EL (cell line): ENCODE data around the gene CARM1.
A peak's percentile ranks its signal among the peaks of the same experiment; 100 is the strongest.

Experiments used
- DNase-seq: peaks from one replicate; pipeline ENCODE4 v3.0.0-alpha.2; 2016

Gene CARM1

DNA sequence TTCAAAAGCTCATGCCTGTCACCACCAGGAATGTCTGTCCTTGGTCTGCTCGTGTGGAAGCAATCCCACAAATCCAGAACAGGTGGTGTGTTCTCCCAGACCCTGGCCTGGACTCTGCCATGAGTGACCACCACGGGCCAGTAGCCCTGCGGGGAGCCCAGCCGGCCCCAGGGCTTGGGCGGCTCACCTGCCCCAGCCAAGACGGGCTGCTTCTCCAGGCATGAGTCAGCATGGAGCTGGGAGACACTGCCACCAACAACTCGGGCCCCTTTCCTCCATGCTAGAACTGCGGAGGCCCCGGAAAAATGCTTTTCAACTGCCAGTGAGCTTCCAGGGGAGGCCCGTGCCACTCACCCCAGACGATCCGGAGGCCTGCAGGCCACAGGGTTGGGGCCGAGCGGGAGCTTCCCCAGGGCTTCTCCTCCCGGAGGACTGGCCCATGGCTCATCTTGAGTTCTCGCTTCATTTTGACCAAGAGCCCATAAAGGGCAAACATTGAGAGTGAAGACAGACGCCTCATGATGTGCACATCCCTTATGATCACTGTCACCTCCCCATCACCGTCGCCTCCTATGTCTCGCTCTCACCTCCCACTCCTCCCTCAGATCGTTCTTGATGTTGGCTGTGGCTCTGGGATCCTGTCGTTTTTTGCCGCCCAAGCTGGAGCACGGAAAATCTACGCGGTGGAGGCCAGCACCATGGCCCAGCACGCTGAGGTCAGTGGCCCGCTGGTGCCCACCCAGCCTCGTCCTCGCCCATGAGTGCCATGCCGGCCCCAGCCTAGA, 40.4 kb downstream of the CARM1 start:
- DNase-seq: no peak

DNA sequence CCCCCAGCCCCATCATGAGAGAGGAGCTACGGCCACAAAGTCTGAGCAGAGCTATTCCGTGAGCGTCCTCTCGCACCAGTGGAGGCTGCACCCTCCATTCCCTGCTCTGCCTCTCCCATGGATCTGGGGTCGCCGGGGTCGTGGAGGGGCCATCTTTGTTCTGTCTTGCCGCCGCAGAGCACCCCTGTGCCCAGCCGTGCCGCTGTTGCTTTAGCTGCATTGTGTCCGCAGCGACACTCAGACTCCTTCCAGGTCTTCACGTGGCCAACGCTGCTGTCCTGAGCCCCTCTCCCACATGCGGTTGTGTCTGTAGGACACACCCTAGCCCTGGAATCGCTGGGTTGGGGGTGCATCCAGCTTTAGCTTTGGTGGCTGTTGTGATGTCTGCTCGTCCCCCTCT, 41.3 kb downstream of the CARM1 start:
- DNase-seq: no peak

DNA sequence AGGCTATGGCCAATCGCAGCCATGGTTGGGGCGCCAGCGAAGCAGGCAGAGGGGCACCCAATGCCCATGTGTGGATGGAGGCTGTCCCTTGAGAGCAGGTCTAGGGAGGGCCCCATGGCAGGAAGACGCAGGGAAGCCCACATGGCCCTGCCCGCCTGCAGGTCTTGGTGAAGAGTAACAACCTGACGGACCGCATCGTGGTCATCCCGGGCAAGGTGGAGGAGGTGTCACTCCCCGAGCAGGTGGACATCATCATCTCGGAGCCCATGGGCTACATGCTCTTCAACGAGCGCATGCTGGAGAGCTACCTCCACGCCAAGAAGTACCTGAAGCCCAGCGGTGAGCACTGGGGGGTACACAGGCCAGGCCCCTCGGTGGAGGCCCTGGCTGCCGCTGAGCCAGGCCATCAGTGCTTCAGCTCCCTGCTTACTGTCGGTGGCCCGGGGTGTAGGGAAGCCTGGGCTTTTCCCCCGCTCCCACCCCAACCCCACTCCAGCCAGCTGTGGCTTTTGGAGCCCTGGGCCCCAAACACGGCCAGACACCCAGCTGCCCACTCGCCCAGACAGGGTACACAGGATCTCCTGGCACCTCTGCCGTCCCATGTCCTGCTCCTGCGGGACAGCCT, 42.5 kb downstream of the CARM1 start:
- no peak for DNase-seq

DNA sequence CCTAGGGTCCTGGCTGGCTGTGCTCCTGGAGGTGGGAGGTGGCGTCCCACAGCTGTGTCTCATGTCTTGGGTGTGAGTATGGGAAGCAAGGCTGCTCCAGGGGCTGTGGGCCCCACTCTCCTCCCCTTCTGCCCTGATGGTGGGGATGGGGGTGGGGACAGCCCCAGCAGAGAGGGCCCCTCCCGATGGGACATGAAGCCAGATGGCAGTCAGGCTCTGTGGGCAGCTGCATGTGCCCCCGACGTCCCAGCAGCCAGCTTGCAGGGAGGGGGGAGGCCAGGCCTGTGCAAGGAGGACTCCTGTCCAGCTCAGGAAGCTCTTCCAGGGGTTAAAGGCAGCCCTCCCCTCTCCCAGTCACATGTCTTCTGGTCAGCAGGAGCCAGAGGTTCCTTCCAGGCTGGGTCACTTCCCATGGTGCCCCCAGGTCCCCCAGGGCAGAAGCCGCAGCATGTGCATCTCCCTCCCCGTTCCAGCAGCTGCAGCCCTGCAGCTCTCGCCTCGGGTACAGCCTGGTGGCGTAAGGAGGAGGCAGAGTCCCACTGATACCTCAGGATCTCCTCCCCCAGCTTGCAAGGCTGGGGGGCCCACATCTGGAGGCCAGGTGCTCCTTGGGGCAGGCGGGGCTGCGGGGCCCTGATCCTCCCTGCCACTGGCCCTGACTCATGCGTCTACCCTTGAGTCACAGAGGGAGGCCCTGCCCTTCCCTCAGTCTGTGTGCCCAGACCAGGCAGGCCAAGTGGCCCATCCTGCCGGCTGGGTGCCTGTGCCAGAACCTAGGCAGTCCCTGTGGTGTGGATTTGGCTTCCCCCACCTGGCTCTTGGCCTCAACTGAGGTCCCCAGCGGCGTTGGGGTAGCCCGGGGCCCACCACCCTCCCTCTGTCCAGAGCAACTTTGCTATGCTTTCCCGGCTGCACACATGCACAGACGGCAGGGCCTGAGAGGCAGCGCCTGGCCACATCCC, 44.1 kb downstream of the CARM1 start:
- peak; percentile 95 for DNase-seq

DNA sequence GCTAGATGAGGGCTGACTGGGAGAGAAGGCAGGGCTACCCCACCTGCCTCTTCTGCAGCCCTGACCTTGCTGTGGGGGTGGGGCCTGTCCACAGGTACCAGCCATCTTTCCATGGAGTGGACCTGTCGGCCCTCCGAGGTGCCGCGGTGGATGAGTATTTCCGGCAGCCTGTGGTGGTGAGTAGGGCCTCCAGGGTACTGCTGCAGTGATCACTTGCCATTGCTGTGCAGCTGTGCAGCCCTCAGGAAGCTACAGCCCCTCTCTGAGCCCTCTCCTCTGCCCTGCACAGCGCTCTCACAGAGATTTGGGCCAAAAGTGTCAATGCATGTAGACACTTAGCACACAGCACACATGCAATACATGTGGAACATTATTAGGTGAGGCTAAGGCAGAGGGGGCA, 45.2 kb downstream of the CARM1 start:
- no peak for DNase-seq

DNA sequence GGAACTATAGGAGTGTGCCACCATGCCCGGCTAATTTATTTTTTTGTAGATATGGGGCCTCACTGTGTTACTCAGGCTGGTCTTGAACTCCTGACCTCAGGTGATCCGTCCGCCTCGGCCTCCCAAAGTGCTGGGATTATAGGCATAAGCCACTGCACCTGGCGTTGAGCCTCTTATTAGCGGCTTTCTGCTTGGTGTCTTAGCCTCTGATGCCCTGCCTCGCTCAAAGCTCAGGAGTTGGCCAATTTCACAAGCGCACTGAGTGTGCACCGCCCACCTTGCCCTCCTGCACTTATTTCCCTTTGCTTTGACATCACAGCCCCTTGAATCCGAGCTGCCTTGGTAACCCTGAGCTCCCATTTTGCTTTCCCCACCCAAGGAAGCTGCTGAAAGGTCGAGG, 47.0 kb downstream of the CARM1 start:
- DNase-seq: no peak

DNA sequence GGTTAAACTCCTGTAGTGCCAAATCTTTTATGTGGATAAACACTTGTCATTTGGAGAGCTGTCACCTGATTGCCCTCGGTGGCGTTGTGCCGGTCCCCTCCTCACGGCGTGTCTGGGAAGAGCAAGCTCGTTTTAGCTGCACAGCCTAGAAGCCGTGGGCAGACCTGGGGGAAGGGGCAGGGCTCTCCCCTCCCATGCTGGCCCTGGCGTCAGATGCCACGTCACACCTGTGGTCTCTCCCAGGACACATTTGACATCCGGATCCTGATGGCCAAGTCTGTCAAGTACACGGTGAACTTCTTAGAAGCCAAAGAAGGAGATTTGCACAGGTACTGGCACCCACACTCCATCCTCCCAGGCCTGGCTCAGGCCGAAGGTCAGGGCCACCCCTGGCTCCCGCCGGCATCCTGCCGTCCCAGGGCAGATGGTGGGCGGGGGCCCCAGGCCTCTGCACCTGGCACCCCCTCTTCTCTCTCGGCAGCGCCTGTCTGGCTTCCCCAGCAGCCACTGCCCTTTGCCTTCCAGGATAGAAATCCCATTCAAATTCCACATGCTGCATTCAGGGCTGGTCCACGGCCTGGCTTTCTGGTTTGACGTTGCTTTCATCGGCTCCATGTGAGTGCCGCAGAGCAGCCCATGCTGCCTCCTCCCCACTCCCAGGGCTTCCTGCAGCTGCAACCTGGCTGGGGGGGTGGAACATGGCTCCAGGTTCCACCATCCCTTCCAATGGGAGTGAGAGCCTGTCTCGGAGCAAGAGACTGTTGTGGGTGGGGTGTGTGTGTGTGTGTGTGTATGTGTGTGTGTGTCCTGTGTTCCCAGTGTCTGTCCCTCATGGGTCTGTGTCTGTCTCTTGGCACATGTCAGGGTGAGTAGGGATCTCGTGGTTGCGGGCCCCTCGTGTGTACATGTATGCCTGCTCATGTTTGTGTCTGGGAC, 48.3 kb downstream of the CARM1 start:
- no peak for DNase-seq

DNA sequence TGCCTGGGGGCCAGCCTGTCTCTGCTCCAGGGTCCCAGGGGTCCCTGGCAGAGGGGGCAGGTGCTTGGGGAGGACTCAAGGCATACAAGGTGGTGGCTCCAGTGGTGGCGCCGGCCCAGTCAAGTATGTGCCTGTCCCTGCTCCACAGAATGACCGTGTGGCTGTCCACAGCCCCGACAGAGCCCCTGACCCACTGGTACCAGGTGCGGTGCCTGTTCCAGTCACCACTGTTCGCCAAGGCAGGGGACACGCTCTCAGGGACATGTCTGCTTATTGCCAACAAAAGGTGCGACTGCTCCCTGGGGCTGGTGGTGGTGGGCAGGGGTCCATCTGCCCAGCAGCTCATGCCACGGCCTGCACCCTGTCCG, 48.9 kb downstream of the CARM1 start:
- no peak for DNase-seq

DNA sequence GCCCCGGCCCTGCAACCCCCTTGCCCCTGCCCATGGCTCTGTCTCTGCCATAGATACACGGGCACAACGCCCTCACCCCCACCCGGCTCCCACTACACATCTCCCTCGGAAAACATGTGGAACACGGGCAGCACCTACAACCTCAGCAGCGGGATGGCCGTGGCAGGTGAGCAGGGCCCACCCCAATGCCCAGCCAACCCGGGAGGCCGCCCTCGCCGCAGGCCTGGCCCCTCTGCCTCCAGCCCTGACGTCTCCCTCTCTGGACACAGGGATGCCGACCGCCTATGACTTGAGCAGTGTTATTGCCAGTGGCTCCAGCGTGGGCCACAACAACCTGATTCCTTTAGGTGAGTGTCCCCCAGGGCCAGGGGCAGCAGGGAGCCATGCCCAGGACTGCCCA, 49.4 kb downstream of the CARM1 start:
- no peak for DNase-seq

DNA sequence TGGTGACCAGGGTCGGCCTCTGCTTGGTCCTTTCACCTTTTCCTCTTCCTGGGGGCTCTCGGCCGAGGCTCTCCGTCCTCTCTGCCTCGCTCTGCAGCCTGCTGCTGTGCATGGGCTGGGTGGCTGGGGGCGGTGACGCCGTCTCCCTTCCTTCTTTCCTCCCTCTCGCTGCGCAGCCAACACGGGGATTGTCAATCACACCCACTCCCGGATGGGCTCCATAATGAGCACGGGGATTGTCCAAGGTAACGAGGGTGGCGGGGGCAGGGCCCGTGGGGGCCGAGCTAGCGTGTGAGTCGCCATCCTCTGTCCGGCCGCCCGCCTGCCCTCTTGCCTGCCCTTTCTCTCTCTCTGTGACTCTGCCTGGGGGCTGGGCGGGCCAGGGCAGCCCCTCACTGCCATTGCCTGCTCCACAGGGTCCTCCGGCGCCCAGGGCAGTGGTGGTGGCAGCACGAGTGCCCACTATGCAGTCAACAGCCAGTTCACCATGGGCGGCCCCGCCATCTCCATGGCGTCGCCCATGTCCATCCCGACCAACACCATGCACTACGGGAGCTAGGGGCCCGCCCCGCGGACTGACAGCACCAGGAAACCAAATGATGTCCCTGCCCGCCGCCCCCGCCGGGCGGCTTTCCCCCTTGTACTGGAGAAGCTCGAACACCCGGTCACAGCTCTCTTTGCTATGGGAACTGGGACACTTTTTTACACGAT, 50.0 kb downstream of the CARM1 start:
- no peak for DNase-seq

DNA sequence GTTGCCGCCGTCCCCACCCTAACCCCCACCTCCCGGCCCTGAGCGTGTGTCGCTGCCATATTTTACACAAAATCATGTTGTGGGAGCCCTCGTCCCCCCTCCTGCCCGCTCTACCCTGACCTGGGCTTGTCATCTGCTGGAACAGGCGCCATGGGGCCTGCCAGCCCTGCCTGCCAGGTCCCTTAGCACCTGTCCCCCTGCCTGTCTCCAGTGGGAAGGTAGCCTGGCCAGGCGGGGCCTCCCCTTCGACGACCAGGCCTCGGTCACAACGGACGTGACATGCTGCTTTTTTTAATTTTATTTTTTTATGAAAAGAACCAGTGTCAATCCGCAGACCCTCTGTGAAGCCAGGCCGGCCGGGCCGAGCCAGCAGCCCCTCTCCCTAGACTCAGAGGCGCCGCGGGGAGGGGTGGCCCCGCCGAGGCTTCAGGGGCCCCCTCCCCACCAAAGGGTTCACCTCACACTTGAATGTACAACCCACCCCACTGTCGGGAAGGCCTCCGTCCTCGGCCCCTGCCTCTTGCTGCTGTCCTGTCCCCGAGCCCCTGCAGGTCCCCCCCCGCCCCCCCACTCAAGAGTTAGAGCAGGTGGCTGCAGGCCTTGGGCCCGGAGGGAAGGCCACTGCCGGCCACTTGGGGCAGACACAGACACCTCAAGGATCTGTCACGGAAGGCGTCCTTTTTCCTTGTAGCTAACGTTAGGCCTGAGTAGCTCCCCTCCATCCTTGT, 50.7 kb downstream of the CARM1 start:
- no peak for DNase-seq

DNA sequence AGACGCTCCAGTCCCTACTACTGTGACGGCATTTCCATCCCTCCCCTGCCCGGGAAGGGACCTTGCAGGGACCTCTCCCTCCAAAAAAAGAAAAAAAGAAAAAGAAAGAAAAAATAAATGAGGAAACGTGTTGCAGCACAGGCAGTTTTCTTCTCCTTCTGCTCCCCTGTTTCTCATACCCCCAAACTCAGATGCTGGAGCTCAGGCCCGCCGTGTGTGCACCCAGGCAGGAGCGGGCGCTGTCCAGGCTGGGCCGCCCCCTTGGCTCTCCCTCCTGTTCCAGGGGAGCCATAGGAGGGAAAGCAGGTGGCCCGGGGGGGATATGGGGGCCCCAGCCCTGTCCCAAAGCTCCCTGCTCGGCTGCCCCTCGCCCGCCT, 51.3 kb downstream of the CARM1 start:
- no peak for DNase-seq

DNA sequence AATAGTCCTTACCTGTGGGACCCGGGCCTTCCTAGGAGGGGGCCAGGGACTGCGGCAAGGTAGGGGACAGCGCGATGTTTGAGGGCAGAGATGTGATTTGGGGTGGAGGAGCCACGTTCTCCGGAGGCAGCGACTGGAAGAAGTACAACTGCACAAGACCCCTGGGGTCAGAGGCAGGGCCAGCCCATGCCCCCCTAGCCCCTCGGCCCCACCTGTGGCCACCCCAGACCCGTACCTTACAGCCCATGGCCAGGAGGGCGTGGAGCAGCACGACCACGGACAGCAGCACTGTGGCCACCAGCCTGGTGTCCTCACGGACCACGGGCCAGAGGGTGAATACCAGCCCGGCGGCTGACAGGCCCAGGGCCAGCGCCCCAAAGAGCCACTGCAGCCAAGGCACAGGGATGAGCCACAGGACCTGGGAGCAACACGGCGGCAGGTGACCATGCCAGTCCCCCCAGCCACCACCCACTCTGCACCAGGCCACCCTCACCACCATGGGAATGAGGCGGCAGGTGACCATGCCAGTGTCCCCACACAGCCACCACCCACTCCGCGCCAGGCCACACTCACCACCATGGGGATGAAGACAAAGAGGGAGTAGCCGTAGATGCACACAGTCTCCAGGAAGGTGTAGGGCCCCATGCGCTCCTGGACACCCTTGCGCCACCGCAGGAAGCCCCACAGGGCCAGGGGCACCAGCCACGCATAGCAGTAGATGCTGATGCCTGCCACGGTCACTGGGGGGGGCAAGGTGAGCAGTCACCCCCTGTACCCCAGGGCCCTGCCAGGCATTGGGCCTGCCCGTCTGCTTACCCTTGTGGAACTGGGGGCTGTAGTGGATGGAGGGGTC, 52.1 kb downstream of the CARM1 start:
- no peak for DNase-seq

DNA sequence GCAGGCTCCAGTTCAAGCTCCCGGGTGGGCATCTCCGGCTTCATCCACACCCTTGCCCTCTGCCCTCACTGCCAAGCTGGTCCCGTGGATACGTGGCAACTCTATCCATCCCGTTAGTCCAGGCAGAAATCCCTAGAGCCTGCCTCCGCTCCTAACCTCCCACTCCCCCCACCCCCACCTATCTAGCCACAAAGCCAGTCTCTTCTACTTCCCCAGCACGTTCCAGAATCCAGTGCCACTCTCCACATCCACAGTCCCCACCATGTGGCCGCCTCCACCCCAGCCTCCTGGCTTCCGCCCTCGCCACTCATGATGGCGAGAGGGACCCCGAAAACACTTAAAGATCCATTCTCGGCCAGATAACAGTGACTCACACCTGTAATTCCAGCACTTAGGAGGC, 53.2 kb downstream of the CARM1 start:
- DNase-seq: no peak

DNA sequence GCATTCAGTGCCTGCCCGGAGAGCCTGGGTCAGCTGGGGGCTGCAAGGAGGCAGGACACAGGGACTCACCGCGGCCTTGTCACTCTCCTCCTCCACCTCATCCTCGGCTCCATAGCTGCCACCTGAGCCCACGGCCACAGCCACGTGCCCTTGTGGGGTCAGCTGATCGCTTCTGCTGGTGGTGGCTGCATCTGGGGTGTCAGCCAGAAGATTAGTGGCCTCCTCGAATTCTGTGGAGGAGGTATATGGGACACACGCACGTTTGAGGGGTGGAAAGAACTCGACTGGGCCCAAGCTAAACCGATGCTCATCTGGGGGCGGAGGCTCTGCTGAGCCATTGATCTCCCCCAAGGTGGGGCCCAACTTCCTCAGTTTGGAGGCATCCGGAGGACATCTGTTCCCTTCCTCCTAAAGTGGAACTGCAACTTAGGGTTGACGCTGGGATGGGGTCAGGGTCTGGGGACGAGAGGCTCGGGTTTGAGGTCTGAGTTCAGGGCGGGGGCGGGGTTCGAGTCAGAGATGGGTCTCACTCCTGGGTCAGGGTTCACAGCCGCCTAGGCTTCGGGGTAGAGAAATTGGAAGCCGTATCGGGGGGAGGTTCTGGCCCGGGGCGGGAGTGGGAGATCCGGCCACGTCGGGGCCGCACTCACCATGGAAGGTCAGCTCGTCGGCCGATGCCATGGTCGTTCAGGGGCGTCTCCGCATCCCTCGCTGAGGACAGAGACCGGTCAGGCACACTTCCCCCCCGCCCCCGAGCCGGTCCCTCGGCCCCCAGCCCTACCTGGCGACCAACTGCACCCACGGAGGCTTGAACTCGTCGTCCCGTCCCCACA, 56.6 kb downstream of the CARM1 start:
- DNase-seq: no peak

DNA sequence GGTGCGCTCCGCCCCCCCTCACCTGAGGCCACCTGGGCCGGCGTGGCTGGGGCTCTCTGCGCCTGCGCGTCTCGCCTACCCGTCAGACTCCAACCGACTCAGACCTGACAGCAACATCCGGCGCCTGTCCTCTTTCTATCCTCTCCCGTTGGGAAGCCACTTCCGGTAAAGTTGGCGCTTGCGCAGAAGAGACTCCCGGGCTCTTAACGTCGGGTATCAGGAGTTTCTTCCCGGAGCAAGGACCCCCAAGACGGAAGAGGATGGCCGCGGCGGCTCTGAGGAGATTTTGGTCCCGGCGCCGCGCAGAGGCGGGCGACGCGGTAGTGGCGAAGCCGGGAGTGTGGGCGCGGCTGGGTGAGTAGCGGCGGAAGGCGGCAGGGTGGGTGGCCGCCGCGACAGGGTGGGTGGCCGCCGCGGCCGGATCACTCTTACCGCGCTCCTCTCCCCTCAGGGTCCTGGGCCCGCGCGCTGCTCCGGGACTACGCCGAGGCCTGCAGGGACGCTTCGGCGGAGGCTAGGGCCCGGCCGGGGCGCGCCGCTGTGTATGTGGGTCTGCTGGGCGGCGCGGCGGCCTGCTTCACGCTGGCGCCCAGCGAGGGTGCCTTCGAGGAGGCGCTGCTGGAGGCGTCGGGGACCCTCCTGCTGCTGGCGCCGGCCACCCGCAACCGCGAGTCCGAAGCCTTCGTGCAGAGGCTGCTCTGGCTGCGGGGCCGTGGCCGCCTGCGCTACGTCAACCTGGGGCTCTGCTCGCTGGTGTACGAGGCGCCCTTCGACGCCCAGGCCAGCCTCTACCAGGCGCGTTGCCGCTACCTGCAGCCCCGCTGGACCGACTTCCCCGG, 57.4 kb downstream of the CARM1 start, which contains the start of the genes TIMM29 and YIPF2:
TSS of gene TIMM29 (plus strand) at position 249 of the 839 bp plus-strand sequence. CDS start at position 261, 12 bp downstream.
TSS of gene YIPF2 (minus strand) at position 77 of the 839 bp plus-strand sequence. CDS start 229 bp downstream, outside the sequence.
- peak; percentile 99 for DNase-seq

DNA sequence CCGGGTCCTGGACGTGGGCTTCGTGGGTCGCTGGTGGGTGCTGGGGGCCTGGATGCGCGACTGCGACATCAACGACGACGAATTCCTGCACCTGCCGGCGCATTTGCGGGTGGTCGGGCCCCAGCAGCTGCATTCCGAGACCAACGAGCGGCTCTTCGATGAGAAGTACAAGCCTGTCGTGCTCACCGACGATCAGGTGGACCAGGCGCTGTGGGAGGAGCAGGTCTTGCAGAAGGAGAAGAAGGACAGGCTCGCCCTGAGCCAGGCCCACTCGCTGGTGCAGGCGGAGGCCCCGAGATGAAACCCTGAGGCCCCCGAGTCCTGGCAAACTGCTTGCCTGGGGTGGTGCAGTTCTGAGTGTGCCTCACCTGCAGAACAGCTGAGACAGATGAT, 58.0 kb downstream of the CARM1 start:
- DNase-seq: no peak
